Measurements from ENCODE around the gene NDUFV2.

Gene NDUFV2

DNA sequence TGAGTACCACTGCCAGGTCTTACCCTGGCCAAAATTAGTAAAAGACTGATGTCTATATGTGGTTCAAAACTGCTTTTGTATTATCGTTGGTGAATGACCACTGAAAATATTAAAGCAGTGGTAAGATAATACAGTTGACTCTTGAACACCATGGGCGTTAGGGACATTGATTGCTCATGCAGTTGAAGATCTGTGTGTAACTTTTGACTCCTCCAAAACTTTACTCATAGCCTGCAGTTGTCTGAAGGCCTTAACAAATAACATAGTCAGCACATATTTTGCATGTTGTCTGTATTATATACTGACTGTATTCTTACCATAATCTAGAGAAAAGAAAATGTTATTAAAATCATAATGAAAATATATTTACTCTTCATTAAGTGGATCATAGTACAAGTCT lies 28.3 kb downstream of the NDUFV2 start:
- peaks cover under 1% of the 10 kb centered on the region for H3K79me1 ChIP-seq (ENCODE audit: low read length)
- no peak overlapping the region for H3K4ac ChIP-seq (ENCODE audit: low read depth, low read length)
- no peak overlapping the region for H2AK5ac ChIP-seq (ENCODE audit: low read length)
- H3K9ac ChIP-seq (ENCODE audit: low read length) = no peak overlapping the region
- H3K27me3 ChIP-seq (ENCODE audit: insufficient read depth, low read length) = no peaks in the 10 kb centered on the region
- no peak overlapping the region for H2AFZ ChIP-seq (ENCODE audit: insufficient read depth, low read length, poor library complexity)
- H4K12ac ChIP-seq (ENCODE audit: low read depth, low read length) = no peak overlapping the region
- WGBS (ENCODE audit: extremely low coverage, insufficient coverage, insufficient read length) = no CpG with 5 or more reads among the region's 2 CpGs
- H4K91ac ChIP-seq (ENCODE audit: low read depth, low read length) = no peak overlapping the region
- no peak overlapping the region for H2BK120ac ChIP-seq (ENCODE audit: insufficient read depth, low read length, poor library complexity)
- no peak overlapping the region for H4K8ac ChIP-seq (ENCODE audit: low read depth, low read length)
- peaks cover 0 to 3% of the 10 kb centered on the region in 2 experiments for H3K4me1 ChIP-seq (ENCODE audit: control insufficient read depth in 1 of 2, insufficient read depth in 2 of 2, low read length in 2 of 2)
- no peak overlapping the region for H2BK12ac ChIP-seq (ENCODE audit: low read length)
- peaks cover 2% of the 10 kb centered on the region for H3K9me3 ChIP-seq (ENCODE audit: insufficient read depth, low read depth, low read length)
- peaks cover 10 to 15% of the 10 kb centered on the region in 2 experiments for H3K36me3 ChIP-seq (ENCODE audit: control insufficient read depth in 1 of 2, insufficient read depth in 2 of 2, low read length in 2 of 2)
- H3K18ac ChIP-seq (ENCODE audit: low read length) = no peak overlapping the region
- H3K4me3 ChIP-seq (ENCODE audit: low read depth, low read length) = no peak overlapping the region
- no peak overlapping the region for H3K14ac ChIP-seq (ENCODE audit: low read length)
- DNase-seq = no peak
- H3K4me2 ChIP-seq (ENCODE audit: low read length) = no peak overlapping the region
- no peak overlapping the region for H2BK5ac ChIP-seq (ENCODE audit: low read depth, low read length, poor library complexity)
- peaks cover 2% of the 10 kb centered on the region for H3K79me2 ChIP-seq (ENCODE audit: control insufficient read depth, insufficient read depth, low read length, poor library complexity)
- no peak overlapping the region for H3K23ac ChIP-seq (ENCODE audit: low read length)
- no peak overlapping the region for H3K27ac ChIP-seq (ENCODE audit: low read depth, low read length)

DNA sequence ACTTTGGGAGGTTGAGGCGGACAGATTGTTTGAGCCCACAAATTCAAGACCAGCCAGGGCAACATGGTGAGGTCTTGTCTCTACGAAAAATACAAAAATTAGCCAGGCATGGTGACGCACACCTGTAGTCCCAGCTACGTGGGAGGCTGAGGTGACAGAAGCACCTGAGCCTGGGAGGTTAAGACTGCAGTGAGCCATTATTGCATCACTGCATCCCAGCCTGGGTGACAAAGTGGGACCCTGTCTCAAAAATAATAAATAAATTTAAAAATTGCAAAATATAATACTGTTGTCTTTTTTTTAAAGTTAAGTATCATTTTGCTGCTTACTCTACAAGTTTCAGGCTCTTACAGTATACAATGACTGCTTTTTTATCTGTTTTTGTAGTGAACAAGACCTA lies 30.1 kb downstream of the NDUFV2 start:
- Histone ChIP-seq H2BK12ac (ENCODE audit: low read length) (no peak overlapping the region), H4K8ac (ENCODE audit: low read depth, low read length) (no peak overlapping the region)

DNA sequence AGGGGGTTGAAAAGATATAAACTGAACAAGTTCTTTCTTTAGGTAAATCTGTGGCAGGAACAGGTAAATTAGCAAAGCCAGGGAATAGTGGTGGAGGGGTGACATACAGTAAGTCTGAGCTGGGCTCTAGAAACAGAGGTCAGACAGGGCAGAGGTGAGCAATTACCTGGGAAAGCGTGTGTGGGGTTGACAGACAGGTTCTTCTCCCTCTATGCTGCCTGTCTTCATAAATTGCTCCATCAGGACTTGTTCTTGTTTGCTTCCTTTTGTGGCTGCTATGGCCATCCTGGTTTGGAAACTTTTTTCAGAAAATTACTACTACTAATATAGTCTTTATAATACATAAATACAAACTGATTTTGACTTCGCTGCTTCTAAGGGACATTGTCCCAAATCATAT lies 30.7 kb downstream of the NDUFV2 start:
- Histone ChIP-seq H2BK12ac (ENCODE audit: low read length) (no peak overlapping the region), H3K9ac (ENCODE audit: low read length) (no peak overlapping the region), H3K4ac (ENCODE audit: low read depth, low read length) (no peak overlapping the region), H3K79me2 (ENCODE audit: control insufficient read depth, insufficient read depth, low read length, poor library complexity) (peaks cover 9% of the 10 kb centered on the region), H4K91ac (ENCODE audit: low read depth, low read length) (no peak overlapping the region), H3K23ac (ENCODE audit: low read length) (no peak overlapping the region), H3K27ac (ENCODE audit: low read depth, low read length) (no peak overlapping the region), H3K36me3 (ENCODE audit: control insufficient read depth in 1 of 2, insufficient read depth in 2 of 2, low read length in 2 of 2) (peaks cover 7 to 10% of the 10 kb centered on the region in 2 experiments), H3K9me3 (ENCODE audit: insufficient read depth, low read depth, low read length) (peaks cover 3% of the 10 kb centered on the region), H2AFZ (ENCODE audit: insufficient read depth, low read length, poor library complexity) (no peak overlapping the region), H3K18ac (ENCODE audit: low read length) (no peak overlapping the region), H2AK5ac (ENCODE audit: low read length) (no peak overlapping the region), H2BK120ac (ENCODE audit: insufficient read depth, low read length, poor library complexity) (no peak overlapping the region), H4K8ac (ENCODE audit: low read depth, low read length) (no peak overlapping the region), H3K14ac (ENCODE audit: low read length) (no peak overlapping the region), H3K4me1 (ENCODE audit: control insufficient read depth in 1 of 2, insufficient read depth in 2 of 2, low read length in 2 of 2) (peaks cover 0 to 5% of the 10 kb centered on the region in 2 experiments), H2BK5ac (ENCODE audit: low read depth, low read length, poor library complexity) (no peak overlapping the region), H3K4me2 (ENCODE audit: low read length) (no peak overlapping the region), H3K4me3 (ENCODE audit: low read depth, low read length) (no peak overlapping the region), H3K27me3 (ENCODE audit: insufficient read depth, low read length) (no peaks in the 10 kb centered on the region), H3K79me1 (ENCODE audit: low read length) (peaks cover 11% of the 10 kb centered on the region), H4K12ac (ENCODE audit: low read depth, low read length) (no peak overlapping the region)
- no CpG with 5 or more reads among the region's 2 CpGs for WGBS (ENCODE audit: extremely low coverage, insufficient coverage, insufficient read length)
- peak; percentile 75 to 76 for DNase-seq

More for the DNA sequence above, 30.1 kb downstream of the NDUFV2 start:
- no CpG with 5 or more reads among the region's 4 CpGs for WGBS (ENCODE audit: extremely low coverage, insufficient coverage, insufficient read length)
- Histone ChIP-seq H2BK120ac (ENCODE audit: insufficient read depth, low read length, poor library complexity) (no peak overlapping the region), H3K79me1 (ENCODE audit: low read length) (peaks cover 11% of the 10 kb centered on the region), H3K4me1 (ENCODE audit: control insufficient read depth in 1 of 2, insufficient read depth in 2 of 2, low read length in 2 of 2) (peaks cover 0 to 3% of the 10 kb centered on the region in 2 experiments), H3K14ac (ENCODE audit: low read length) (no peak overlapping the region), H4K12ac (ENCODE audit: low read depth, low read length) (no peak overlapping the region), H3K79me2 (ENCODE audit: control insufficient read depth, insufficient read depth, low read length, poor library complexity) (peaks cover 8% of the 10 kb centered on the region), H2AFZ (ENCODE audit: insufficient read depth, low read length, poor library complexity) (no peak overlapping the region), H3K36me3 (ENCODE audit: control insufficient read depth in 1 of 2, insufficient read depth in 2 of 2, low read length in 2 of 2) (peaks cover 7 to 11% of the 10 kb centered on the region in 2 experiments), H2AK5ac (ENCODE audit: low read length) (no peak overlapping the region), H3K9ac (ENCODE audit: low read length) (peak overlapping the region; percentile 17), H3K18ac (ENCODE audit: low read length) (no peak overlapping the region), H3K27me3 (ENCODE audit: insufficient read depth, low read length) (no peaks in the 10 kb centered on the region), H3K4me2 (ENCODE audit: low read length) (no peak overlapping the region), H3K9me3 (ENCODE audit: insufficient read depth, low read depth, low read length) (peaks cover 3% of the 10 kb centered on the region), H3K27ac (ENCODE audit: low read depth, low read length) (no peak overlapping the region), H3K4me3 (ENCODE audit: low read depth, low read length) (no peak overlapping the region), H3K4ac (ENCODE audit: low read depth, low read length) (no peak overlapping the region), H4K91ac (ENCODE audit: low read depth, low read length) (no peak overlapping the region), H3K23ac (ENCODE audit: low read length) (no peak overlapping the region), H2BK5ac (ENCODE audit: low read depth, low read length, poor library complexity) (no peak overlapping the region)
- DNase-seq = no peak

DNA sequence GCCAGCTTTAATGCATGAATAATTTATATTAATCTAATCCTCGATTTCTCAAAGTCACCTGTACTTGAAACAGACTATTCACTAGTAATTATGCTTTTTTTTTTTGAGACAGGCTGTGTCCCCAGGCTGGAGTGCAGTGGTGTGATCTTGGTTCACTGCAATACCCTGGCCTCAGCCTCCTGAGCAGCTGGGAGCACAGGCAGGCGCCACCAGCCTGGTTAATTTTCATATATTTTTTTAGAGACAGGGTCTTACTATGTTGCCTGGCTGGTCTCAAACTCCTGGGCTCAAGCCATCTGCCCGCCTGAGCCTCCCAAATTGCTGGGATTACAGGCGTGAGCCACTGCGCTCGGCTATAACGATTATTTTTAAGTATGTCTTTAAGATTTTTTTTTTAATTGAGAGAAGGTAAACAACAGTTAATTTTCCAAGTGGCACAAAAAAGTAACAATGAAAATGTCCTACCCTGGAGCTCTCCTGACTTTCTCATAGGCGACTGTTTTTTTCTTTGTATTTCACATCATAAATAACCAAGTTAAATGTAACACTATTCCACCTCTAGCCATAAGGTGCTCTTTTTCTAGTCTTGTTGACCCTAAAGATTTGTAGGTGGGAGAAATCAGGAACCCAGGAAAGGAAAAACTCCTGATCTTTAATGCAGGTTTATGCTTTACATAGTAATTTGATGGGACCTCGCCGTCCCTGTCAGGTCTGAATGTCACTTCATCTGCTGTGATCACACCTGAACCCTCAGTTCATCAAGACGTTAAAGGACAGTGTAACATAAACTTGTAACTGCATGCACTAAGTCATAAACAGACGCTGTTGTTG lies 32.8 kb downstream of the NDUFV2 start:
- H3K27ac ChIP-seq (ENCODE audit: low read depth, low read length) = peak overlapping the region; percentile 82
- no peak overlapping the region for H3K14ac ChIP-seq (ENCODE audit: low read length)
- no peak overlapping the region for H2BK120ac ChIP-seq (ENCODE audit: insufficient read depth, low read length, poor library complexity)
- H2AK5ac ChIP-seq (ENCODE audit: low read length) = no peak overlapping the region
- peaks cover 0 to 6% of the 10 kb centered on the region in 2 experiments for H3K4me1 ChIP-seq (ENCODE audit: control insufficient read depth in 1 of 2, insufficient read depth in 2 of 2, low read length in 2 of 2)
- H4K12ac ChIP-seq (ENCODE audit: low read depth, low read length) = no peak overlapping the region
- no peak overlapping the region for H2BK12ac ChIP-seq (ENCODE audit: low read length)
- H3K36me3 ChIP-seq (ENCODE audit: control insufficient read depth in 1 of 2, insufficient read depth in 2 of 2, low read length in 2 of 2) = peaks cover 3 to 6% of the 10 kb centered on the region in 2 experiments
- H4K8ac ChIP-seq (ENCODE audit: low read depth, low read length) = no peak overlapping the region
- peak overlapping the region; percentile 23 for H3K9ac ChIP-seq (ENCODE audit: low read length)
- WGBS (ENCODE audit: extremely low coverage, insufficient coverage, insufficient read length) = no CpG with 5 or more reads among the region's 12 CpGs
- H2AFZ ChIP-seq (ENCODE audit: insufficient read depth, low read length, poor library complexity) = peak overlapping the region; percentile 61
- H3K9me3 ChIP-seq (ENCODE audit: insufficient read depth, low read depth, low read length) = peaks cover 3% of the 10 kb centered on the region
- peak overlapping the region; percentile 86 for H3K4me2 ChIP-seq (ENCODE audit: low read length)
- no peak overlapping the region for H3K4ac ChIP-seq (ENCODE audit: low read depth, low read length)
- H4K91ac ChIP-seq (ENCODE audit: low read depth, low read length) = no peak overlapping the region
- no peaks in the 10 kb centered on the region for H3K27me3 ChIP-seq (ENCODE audit: insufficient read depth, low read length)
- H3K79me1 ChIP-seq (ENCODE audit: low read length) = peaks cover 11% of the 10 kb centered on the region
- peaks cover 11% of the 10 kb centered on the region for H3K79me2 ChIP-seq (ENCODE audit: control insufficient read depth, insufficient read depth, low read length, poor library complexity)
- DNase-seq = no peak
- H3K23ac ChIP-seq (ENCODE audit: low read length) = no peak overlapping the region
- no peak overlapping the region for H3K18ac ChIP-seq (ENCODE audit: low read length)
- peak overlapping the region; percentile 89 for H3K4me3 ChIP-seq (ENCODE audit: low read depth, low read length)
- H2BK5ac ChIP-seq (ENCODE audit: low read depth, low read length, poor library complexity) = no peak overlapping the region
